ENCODE results near the gene MAG.
A peak's percentile ranks its signal among the peaks of the same experiment; 100 is the strongest.

DNA sequence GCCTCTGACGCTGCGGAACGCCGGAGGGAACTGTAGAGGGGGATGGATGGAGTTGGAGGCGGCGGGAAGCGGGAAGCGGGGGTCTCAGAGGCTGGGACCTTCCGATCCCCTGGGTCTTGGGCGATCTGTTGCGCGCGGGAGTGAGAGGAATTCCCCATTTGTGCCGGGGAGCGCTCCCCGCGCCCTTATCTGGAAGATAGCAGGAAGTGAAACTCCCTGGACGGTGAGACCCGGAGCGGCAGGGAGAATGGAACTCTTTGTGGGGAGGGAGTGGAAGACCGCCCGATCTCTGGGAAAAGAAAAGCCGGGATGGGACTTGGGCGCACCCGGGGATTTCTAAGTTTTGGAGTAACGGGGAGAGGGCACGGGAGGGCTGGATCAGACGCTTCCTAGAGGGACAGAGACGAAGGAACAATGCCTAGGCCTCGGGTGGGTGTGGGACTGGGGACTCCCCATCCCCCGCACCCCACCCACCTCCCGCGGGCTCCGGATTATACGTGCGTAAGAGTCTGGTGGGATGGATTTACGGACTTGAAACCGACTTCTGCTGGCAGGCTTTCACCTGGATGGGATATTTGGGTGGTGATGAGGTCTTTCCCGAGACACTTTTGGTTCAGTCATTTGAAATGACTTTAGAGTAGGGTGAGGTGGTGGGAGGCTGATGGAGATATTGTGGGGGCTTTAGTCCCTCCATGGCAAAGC lies 42.7 kb upstream of the MAG start:
- TF ChIP-seq GTF2F1 (IDR thresholded peaks at IDR 0.05; ENCODE audit: low read depth, low read length) (no peak), EZH2 (IDR thresholded peaks at IDR 0.05; ENCODE audit: borderline replicate concordance, low read depth, low read length) (no peak), SMC3 (conservative IDR thresholded peaks at IDR 0.05; ENCODE audit: insufficient read depth, low read depth, low read length) (no peak), MYC (IDR thresholded peaks at IDR 0.05; ENCODE audit: low read depth, low read length) (no peak), MYC (CRISPR knock-in tag; IDR thresholded peaks at IDR 0.05; ENCODE audit: borderline replicate concordance, low read depth) (no peak), KAT7 (CRISPR knock-in tag; IDR thresholded peaks at IDR 0.05; ENCODE audit: borderline replicate concordance) (no peak), EP300 (IDR thresholded peaks at IDR 0.05; ENCODE audit: low read length) (no peak), RFX5 (IDR thresholded peaks at IDR 0.05; ENCODE audit: low read depth, low read length) (no peak), CHD1 (IDR thresholded peaks at IDR 0.05; ENCODE audit: low read length) (peak; percentile 82)
- TF ChIP-seq, protein P1, sequence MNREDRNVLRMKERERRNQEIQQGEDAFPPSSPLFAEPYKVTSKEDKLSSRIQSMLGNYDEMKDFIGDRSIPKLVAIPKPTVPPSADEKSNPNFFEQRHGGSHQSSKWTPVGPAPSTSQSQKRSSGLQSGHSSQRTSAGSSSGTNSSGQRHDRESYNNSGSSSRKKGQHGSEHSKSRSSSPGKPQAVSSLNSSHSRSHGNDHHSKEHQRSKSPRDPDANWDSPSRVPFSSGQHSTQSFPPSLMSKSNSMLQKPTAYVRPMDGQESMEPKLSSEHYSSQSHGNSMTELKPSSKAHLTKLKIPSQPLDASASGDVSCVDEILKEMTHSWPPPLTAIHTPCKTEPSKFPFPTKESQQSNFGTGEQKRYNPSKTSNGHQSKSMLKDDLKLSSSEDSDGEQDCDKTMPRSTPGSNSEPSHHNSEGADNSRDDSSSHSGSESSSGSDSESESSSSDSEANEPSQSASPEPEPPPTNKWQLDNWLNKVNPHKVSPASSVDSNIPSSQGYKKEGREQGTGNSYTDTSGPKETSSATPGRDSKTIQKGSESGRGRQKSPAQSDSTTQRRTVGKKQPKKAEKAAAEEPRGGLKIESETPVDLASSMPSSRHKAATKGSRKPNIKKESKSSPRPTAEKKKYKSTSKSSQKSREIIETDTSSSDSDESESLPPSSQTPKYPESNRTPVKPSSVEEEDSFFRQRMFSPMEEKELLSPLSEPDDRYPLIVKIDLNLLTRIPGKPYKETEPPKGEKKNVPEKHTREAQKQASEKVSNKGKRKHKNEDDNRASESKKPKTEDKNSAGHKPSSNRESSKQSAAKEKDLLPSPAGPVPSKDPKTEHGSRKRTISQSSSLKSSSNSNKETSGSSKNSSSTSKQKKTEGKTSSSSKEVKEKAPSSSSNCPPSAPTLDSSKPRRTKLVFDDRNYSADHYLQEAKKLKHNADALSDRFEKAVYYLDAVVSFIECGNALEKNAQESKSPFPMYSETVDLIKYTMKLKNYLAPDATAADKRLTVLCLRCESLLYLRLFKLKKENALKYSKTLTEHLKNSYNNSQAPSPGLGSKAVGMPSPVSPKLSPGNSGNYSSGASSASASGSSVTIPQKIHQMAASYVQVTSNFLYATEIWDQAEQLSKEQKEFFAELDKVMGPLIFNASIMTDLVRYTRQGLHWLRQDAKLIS (CRISPR knock-in tag; IDR thresholded peaks at IDR 0.05), result no peak
- TF ChIP-seq, protein P2, sequence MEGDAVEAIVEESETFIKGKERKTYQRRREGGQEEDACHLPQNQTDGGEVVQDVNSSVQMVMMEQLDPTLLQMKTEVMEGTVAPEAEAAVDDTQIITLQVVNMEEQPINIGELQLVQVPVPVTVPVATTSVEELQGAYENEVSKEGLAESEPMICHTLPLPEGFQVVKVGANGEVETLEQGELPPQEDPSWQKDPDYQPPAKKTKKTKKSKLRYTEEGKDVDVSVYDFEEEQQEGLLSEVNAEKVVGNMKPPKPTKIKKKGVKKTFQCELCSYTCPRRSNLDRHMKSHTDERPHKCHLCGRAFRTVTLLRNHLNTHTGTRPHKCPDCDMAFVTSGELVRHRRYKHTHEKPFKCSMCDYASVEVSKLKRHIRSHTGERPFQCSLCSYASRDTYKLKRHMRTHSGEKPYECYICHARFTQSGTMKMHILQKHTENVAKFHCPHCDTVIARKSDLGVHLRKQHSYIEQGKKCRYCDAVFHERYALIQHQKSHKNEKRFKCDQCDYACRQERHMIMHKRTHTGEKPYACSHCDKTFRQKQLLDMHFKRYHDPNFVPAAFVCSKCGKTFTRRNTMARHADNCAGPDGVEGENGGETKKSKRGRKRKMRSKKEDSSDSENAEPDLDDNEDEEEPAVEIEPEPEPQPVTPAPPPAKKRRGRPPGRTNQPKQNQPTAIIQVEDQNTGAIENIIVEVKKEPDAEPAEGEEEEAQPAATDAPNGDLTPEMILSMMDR (IDR thresholded peaks at IDR 0.05 in 2 of 3, conservative IDR thresholded peaks at IDR 0.05 in 1 of 3; ENCODE audit: insufficient read depth in 2 of 3, low read depth in 1 of 3, low read length in 3 of 3), result no peak

Measured in K562 (cell line).